ENCODE measurements around the gene SOCS2. TPM values are rescaled to one million over a fixed set of nuclear protein-coding genes. Genes with fewer than 3 reads are reported as not detected.

SOCS2 gene
- total and polyA plus RNA-seq, 10 donors, result 5.3 to 32.3 (median 12.2) TPM

DNA sequence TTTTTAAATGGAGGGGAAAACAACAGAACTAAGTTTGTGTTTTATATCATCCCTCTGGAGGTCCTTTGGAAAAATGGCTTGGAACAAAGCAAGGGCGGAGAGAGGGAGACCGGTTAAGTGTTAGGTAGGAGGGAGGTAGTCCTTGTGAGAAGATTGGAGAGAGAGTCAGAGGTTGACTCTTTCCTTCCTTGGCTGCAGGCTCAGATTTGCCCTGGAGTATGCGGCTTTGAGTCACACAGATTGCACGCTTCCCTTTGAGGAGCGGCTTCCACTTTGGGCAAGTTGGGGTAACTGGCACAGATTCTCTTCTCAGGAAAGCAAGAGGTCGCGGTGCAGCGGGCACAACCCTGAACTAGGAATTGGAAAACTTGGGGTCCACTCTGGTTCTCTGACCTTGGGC, 9.9 kb downstream of the SOCS2 start:
- Histone ChIP-seq H3K4me1 (no peaks in the 10 kb centered on the region), H3K9me3 (no peaks in the 10 kb centered on the region), H3K4me3 (no peak overlapping the region), H3K36me3 (peaks cover 0 to 5% (median 0%) of the 10 kb centered on the region in 6 donors), H3K27ac (no peak overlapping the region), H3K27me3 (replicated peaks in 1 of 7) (peaks cover 0 to 15% (median 0%) of the 10 kb centered on the region in 7 donors)
- WGBS, 5 donors, result 92 to 97% (median 94%) methylated on average over 8 of the region's 8 CpGs
- TF ChIP-seq POLR2AphosphoS5 (IDR thresholded peaks at IDR 0.05) (no peak), POLR2A (IDR thresholded peaks at IDR 0.05) (no peak)
- TF ChIP-seq, protein P1, sequence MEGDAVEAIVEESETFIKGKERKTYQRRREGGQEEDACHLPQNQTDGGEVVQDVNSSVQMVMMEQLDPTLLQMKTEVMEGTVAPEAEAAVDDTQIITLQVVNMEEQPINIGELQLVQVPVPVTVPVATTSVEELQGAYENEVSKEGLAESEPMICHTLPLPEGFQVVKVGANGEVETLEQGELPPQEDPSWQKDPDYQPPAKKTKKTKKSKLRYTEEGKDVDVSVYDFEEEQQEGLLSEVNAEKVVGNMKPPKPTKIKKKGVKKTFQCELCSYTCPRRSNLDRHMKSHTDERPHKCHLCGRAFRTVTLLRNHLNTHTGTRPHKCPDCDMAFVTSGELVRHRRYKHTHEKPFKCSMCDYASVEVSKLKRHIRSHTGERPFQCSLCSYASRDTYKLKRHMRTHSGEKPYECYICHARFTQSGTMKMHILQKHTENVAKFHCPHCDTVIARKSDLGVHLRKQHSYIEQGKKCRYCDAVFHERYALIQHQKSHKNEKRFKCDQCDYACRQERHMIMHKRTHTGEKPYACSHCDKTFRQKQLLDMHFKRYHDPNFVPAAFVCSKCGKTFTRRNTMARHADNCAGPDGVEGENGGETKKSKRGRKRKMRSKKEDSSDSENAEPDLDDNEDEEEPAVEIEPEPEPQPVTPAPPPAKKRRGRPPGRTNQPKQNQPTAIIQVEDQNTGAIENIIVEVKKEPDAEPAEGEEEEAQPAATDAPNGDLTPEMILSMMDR (IDR thresholded peaks at IDR 0.05 in 8 of 11, conservative IDR thresholded peaks at IDR 0.05 in 3 of 11), result no peak
- DNase-seq, result no peak
- intact Hi-C loops (cut with DNase I; ENCODE audit: low total_unique reads), result loop anchor here (10.0 kb wide), 1 partner anchor 102 kb away; no protein-coding TSS in a partner anchor

DNA sequence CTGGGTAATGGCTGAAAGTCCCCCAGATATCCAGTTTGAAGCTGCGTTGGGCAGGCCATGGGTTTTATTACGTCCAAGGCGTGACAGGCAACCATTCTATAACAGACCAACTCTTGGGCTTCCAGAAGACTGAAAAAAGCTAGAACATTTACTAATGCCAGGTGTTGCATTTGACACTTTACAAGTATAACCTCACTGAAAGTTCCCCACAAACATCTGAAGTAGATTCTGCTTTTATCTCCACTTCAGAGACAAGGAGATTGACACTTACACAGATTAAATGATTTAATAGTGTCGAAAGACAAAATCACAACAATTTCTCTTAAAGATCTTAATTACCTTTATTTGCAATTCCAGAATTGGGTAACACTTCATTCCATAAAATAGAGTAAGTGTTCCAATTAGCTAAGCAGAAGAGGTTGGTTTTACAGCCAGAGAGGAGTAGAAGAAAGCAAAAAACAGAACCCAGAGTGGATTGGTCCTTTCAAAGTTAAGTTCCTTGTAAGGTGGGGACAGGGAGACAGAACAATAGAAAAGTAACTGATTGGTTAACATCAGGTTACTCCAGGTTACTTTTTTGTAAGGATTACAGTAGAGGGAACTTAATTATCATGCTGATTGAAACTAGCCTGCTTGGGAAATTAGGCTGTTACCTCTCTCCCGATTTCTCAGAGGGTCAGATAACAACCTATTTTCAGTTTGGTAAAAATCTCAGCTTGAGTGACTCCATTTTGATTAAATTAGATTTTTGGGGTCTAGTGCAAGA, 11.3 kb downstream of the SOCS2 start:
- WGBS, 5 donors, result 90 to 95% (median 94%) methylated on average over 5 of the region's 5 CpGs
- Histone ChIP-seq H3K4me3 (no peak overlapping the region), H3K9me3 (no peaks in the 10 kb centered on the region), H3K27ac (no peak overlapping the region), H3K4me1 (no peaks in the 10 kb centered on the region), H3K36me3 (peaks cover 0 to 5% (median 0%) of the 10 kb centered on the region in 6 donors), H3K27me3 (replicated peaks in 1 of 7) (peaks cover 0 to 21% (median 0%) of the 10 kb centered on the region in 7 donors)
- intact Hi-C loops (cut with DNase I; ENCODE audit: low total_unique reads), result loop anchor here (10.0 kb wide), 1 partner anchor 101 kb away; no protein-coding TSS in a partner anchor
- TF ChIP-seq POLR2AphosphoS5 (IDR thresholded peaks at IDR 0.05), result no peak
- no peak for TF ChIP-seq POLR2A (IDR thresholded peaks at IDR 0.05)
- TF ChIP-seq, protein P1 (IDR thresholded peaks at IDR 0.05 in 8 of 11, conservative IDR thresholded peaks at IDR 0.05 in 3 of 11), result no peak
- no peak for DNase-seq

DNA sequence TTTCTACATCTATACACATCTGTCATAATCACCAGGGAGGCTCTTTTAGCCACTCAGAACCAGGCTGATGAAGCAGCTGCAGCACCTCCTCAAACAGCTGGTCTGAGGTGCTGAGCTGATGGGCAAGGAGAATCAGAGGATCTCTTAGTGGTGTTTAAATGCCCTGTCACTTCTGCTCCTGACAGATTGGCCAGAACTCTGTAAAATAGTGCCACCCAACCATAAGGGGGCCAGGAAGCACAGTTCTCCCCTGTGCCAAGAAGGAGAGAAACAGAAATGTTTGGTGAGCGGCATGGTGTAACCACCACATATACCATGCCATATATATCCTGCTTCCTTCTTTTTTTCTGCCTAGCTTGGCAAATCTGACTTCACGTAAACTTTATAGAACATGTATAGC, 12.8 kb downstream of the SOCS2 start:
- H3K27ac ChIP-seq, result no peak overlapping the region
- H3K36me3 ChIP-seq, result no peaks in the 10 kb centered on the region
- H3K4me3 ChIP-seq, result no peak overlapping the region
- TF ChIP-seq, protein P1 (IDR thresholded peaks at IDR 0.05 in 8 of 11, conservative IDR thresholded peaks at IDR 0.05 in 3 of 11), result no peak
- TF ChIP-seq POLR2A (IDR thresholded peaks at IDR 0.05), result no peak
- no peak for TF ChIP-seq POLR2AphosphoS5 (IDR thresholded peaks at IDR 0.05)
- no peaks in the 10 kb centered on the region for H3K9me3 ChIP-seq
- peaks cover 0 to 32% (median 0%) of the 10 kb centered on the region in 7 donors for H3K27me3 ChIP-seq (replicated peaks in 1 of 7)
- WGBS, 5 donors, result 56 to 78% (median 72%) methylated on average over 2 of the region's 2 CpGs
- DNase-seq, result no peak
- intact Hi-C loops (cut with DNase I; ENCODE audit: low total_unique reads), result loop anchor here (10.0 kb wide), 1 partner anchor 100 kb away; no protein-coding TSS in a partner anchor
- H3K4me1 ChIP-seq, result no peaks in the 10 kb centered on the region

DNA sequence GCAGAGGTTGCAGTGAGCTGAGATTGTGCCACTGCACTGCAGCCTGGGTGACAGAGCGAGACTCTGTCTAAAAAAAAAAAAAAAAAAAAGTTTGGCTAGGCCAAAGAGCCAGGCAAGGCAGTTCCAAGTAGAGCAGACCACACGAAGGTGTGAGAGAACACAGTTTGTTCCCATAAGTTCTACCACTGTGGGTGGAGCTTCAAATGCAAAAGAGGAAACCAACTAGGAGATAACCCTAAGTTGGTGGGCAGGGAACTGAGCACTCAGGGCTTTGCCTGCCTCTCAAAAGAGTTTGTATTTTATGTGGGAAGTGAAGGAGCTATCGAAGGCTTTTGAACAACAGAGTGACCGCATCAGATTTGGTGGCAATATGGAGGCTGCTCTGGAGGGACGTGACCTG, 15.1 kb downstream of the SOCS2 start:
- Histone ChIP-seq H3K9me3 (no peaks in the 10 kb centered on the region), H3K27ac (no peak overlapping the region), H3K4me1 (peaks cover 0 to 20% (median 10%) of the 10 kb centered on the region in 6 donors), H3K36me3 (no peaks in the 10 kb centered on the region), H3K4me3 (no peak overlapping the region), H3K27me3 (replicated peaks in 1 of 7) (peaks cover 0 to 56% (median 0%) of the 10 kb centered on the region in 7 donors)
- intact Hi-C loops (cut with DNase I; ENCODE audit: low total_unique reads), result loop anchor here (10.0 kb wide), 1 partner anchor 97 kb away; no protein-coding TSS in a partner anchor
- WGBS, 5 donors, result 51 to 68% (median 58%) methylated on average over 5 of the region's 5 CpGs
- TF ChIP-seq POLR2AphosphoS5 (IDR thresholded peaks at IDR 0.05) (no peak), POLR2A (IDR thresholded peaks at IDR 0.05) (no peak)
- TF ChIP-seq, protein P1 (IDR thresholded peaks at IDR 0.05 in 8 of 11, conservative IDR thresholded peaks at IDR 0.05 in 3 of 11), result no peak
- no peak for DNase-seq

All from spleen (tissue), 11 donors.